ENCODE measurements around the gene INKA1. TPM values are rescaled to one million over a fixed set of nuclear protein-coding genes. Genes with fewer than 3 reads are reported as not detected.
A peak's percentile ranks its signal among the peaks of the same experiment; 100 is the strongest.
"Not testable (repeated sequence)": the region's sequence is repeated elsewhere in the genome, so short reads cannot be mapped to it uniquely, and the experiment has no call there.

The INKA1 gene
- total and polyA plus RNA-seq, 3 donors from 2014 or later, result 4.0 to 6.3 (median 5.1) TPM

- intact Hi-C loops (cut with DNase I; ENCODE audit: low total_unique reads), result no loop called here
- Histone ChIP-seq H3K27ac (peak overlapping the region; percentile 24 to 50), H3K4me3 (no peak overlapping the region), H3K4me1 (peaks cover 33% of the 10 kb centered on the region), H3K36me3 (ENCODE audit: low read depth, missing control alignments) (no peaks in the 10 kb centered on the region), H3K9me3 (no peaks in the 10 kb centered on the region), H3K27me3 (no peaks in the 10 kb centered on the region)
- WGBS, 2 donors, result 44 to 61% methylated on average over 4 of the region's 4 CpGs
- DNase-seq, result no peak
- TF ChIP-seq, protein P1, sequence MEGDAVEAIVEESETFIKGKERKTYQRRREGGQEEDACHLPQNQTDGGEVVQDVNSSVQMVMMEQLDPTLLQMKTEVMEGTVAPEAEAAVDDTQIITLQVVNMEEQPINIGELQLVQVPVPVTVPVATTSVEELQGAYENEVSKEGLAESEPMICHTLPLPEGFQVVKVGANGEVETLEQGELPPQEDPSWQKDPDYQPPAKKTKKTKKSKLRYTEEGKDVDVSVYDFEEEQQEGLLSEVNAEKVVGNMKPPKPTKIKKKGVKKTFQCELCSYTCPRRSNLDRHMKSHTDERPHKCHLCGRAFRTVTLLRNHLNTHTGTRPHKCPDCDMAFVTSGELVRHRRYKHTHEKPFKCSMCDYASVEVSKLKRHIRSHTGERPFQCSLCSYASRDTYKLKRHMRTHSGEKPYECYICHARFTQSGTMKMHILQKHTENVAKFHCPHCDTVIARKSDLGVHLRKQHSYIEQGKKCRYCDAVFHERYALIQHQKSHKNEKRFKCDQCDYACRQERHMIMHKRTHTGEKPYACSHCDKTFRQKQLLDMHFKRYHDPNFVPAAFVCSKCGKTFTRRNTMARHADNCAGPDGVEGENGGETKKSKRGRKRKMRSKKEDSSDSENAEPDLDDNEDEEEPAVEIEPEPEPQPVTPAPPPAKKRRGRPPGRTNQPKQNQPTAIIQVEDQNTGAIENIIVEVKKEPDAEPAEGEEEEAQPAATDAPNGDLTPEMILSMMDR (IDR thresholded peaks at IDR 0.05), result no peak
- no peak for TF ChIP-seq POLR2A (IDR thresholded peaks at IDR 0.05)
These were observed 22.7 kb upstream of the INKA1 start for GRCh38 chr3:49780080-49780974.

DNA sequence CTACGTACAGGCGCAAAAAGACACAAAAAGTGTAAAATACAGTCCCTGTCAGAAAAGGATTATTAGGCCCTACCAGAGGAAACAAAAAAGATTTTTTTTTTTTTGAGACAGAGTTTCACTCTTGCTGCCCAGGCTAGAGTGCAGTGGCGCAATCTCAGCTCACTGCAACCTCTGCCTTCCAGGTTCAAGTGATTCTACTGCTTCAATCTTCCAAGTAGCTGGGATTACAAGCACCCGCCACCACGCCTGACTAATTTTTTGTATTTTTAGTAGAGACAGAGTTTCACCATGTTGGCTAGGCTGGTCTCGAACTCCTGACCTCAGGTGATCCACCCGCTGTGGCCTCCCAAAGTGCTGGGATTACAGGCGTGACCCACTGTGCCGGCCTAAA, 22.1 kb upstream of the INKA1 start:
- H3K36me3 ChIP-seq (ENCODE audit: low read depth, missing control alignments); DNase-seq; H3K9me3 ChIP-seq; intact Hi-C loops (cut with DNase I; ENCODE audit: low total_unique reads); H3K4me3 ChIP-seq; H3K27me3 ChIP-seq: not testable (repeated sequence)
- Histone ChIP-seq H3K27ac (peak overlapping the region in 1 of 2 donors; percentile 24), H3K4me1 (peaks cover 36% of the 10 kb centered on the region)
- 77 to 86% methylated on average over 9 of the region's 9 CpGs for WGBS, 2 donors

DNA sequence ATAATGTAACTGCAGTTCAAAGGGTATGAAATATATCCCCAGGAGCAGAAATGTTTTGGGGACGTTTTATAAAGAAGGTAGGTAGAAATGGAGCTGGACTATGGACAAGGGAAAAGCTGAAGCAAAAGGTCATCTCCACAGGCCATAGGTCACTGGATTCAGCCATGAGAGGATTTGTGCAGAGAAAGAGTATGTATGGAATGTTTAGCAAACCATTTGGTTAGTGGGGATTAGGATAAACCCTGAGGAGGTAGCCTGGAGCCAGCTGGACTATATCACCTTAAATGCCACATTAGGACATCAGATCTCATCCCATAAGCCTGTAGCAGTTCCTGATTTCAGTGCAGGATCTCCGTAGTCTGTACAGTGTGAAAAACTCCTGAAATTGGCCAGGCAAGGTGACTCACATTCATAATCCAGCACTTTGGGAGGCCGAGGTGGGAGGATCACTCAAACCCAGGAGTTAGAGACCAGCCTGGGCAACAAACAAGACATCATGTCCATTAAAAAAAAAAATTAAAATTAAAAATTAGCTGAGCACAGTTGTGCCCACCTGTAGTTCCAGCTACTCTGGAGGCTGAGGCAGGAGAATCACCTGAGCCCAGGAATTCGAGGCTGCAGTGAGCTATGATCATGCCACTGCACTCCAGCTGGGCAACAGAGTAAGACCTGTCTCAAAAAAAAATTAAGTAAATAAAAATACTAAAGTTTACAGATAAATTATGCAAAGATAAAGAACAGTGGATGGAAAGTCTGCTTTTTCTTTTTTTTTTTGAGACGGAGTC, 21.5 kb upstream of the INKA1 start:
- Histone ChIP-seq H3K9me3 (no peaks in the 10 kb centered on the region), H3K36me3 (ENCODE audit: low read depth, missing control alignments) (no peaks in the 10 kb centered on the region), H3K27me3 (no peaks in the 10 kb centered on the region), H3K4me1 (peaks cover 36% of the 10 kb centered on the region), H3K4me3 (no peak overlapping the region), H3K27ac (no peak overlapping the region)
- WGBS, 2 donors, result 71 to 78% methylated on average over 5 of the region's 5 CpGs
- no peak for TF ChIP-seq POLR2A (IDR thresholded peaks at IDR 0.05)
- TF ChIP-seq, protein P1 (IDR thresholded peaks at IDR 0.05), result no peak
- intact Hi-C loops (cut with DNase I; ENCODE audit: low total_unique reads), result no loop called here
- no peak for DNase-seq

DNA sequence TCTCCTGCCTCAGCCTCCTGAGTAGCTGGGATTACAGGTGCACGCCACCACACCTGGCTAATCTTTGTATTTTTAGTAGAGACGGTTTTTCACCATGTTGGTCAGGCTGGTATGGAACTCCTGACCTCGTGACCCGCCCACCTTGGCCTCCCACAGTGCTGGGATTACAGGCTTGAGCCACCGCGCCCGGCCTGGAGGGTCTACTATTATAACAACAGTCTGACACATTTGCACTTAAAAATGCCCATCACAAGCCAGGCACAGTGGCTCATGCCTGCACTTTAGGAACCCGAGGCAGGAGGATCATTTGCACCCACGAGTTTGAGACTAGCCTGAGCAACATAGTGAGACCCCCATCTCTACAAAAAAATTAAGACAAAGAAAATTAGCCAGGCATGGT, 20.8 kb upstream of the INKA1 start:
- H3K27ac ChIP-seq; H3K9me3 ChIP-seq; H3K27me3 ChIP-seq; intact Hi-C loops (cut with DNase I; ENCODE audit: low total_unique reads); H3K36me3 ChIP-seq (ENCODE audit: low read depth, missing control alignments); DNase-seq; H3K4me3 ChIP-seq: not testable (repeated sequence)
- H3K4me1 ChIP-seq, result peaks cover 42% of the 10 kb centered on the region
- WGBS, 2 donors, result 87% methylated on average over 9 of the region's 9 CpGs

DNA sequence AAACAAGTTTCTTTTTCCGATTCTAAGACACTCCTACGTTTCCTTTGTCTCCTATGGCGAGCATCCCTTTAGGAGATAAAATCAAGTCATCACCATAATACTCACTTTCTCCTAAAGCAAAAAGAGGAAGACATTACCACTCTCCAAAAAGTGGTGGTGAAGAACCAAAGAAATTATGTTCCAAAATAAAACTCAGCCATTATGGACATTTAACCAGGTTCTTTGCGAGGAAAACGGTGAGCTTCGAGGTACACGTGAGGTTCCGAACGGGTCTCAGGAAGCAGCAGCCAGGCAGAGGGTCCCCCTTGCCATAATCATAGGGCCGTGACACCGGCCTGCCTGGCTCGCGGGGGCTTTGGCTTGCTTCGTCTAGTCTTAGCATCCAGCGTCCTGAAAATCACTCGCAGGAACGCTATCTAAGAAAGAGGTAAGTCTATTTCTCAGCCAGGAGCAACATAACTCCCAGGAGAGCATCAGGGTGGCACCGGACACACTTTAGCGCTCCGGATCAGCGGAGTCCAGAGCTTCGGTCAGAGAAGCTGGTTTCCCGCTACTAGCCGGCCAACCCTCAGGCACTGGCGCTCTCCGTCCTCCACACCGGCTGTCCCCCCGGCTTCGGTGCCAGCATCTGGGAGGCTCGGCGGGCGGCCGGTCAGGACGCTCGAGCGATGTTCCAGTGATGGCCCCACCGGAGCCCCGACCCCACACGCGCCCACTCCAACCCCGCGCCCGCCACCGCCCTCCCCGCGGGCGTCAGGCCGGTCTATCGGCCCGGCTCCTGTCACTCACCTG, 17.3 kb upstream of the INKA1 start:
- peak overlapping the region; percentile 99 for H3K27ac ChIP-seq
- 0 to 1% methylated on average over 44 to 50 of the region's 50 CpGs for WGBS, 2 donors
- intact Hi-C loops (cut with DNase I; ENCODE audit: low total_unique reads), result no loop called here
- no peaks in the 10 kb centered on the region for H3K36me3 ChIP-seq (ENCODE audit: low read depth, missing control alignments)
- peak overlapping the region; percentile 93 to 96 for H3K4me3 ChIP-seq
- peaks cover 35% of the 10 kb centered on the region for H3K4me1 ChIP-seq
- DNase-seq, result peak; percentile 64
- no peaks in the 10 kb centered on the region for H3K27me3 ChIP-seq
- no peak for TF ChIP-seq POLR2A (IDR thresholded peaks at IDR 0.05)
- TF ChIP-seq, protein P1 (IDR thresholded peaks at IDR 0.05), result no peak
- H3K9me3 ChIP-seq, result no peaks in the 10 kb centered on the region
